HCT116 (cell line): ENCODE measurements around the gene BLACAT1. TPM values are rescaled to one million over a fixed set of nuclear protein-coding genes. Genes with fewer than 3 reads are reported as not detected.

ENCODE experiments used
- ATAC-seq: fragments of 200-7000 bp; cut with Tn5 transposase; 2 replicates; pipeline ENCODE4 v1.9.1; 2020; ENCODE audit warnings: mild to moderate bottlenecking, moderate library complexity
- BruUV-seq: library from RNA; stranded (reverse); fragments of 400-500 nt; replicated peaks from 2 replicates; lab custom pipeline; 2021; lab: Mats Ljungman, UMichigan
- CTCF ChIA-PET: fragments of 300-600 bp; sonication (Branson Sonifier 250); formaldehyde crosslinking; loops from one replicate; lab custom pipeline; 2021; ENCODE audit warnings: antibody characterized with exemption; lab: Charles Lee
- POLR2A ChIA-PET: fragments of 300-600, 350-600 bp; sonication (Branson Sonifier 250); formaldehyde crosslinking; loops from one replicate; lab custom pipeline; 2021; ENCODE audit warnings: antibody characterized with exemption; lab: Charles Lee
- RAD21 ChIA-PET, 2 experiments: fragments of 300-600 bp; sonication (Branson Sonifier 250); formaldehyde crosslinking; loops; one replicate each; lab custom pipeline; 2023; ENCODE audit warnings: low total read pairs in 2 of 2; ENCODE audit not compliant: uncharacterized antibody in 2 of 2, unreplicated experiment in 2 of 2, low non-redundant PET in 1 of 2; lab: Charles Lee
- DNase-seq: peaks from one replicate; pipeline ENCODE4 v3.0.0-alpha.2; 2010; ENCODE audit warnings: low read depth, low spot score
- H2AFZ ChIP-seq: fragments of 200-600 bp; shearing (Covaris generic), sonication (generic); 2 replicates; pipeline ENCODE4 v1.6.1; 2017; ENCODE audit warnings: low read depth, mixed run types, mixed read lengths, antibody characterized with exemption, low read length; ENCODE audit not compliant: poor library complexity, severe bottlenecking
- H3K27ac ChIP-seq: 2 replicates; pipeline ENCODE4 v1.5.1; 2012; ENCODE audit warnings: low read depth, low read length
- H3K27me3 ChIP-seq: fragments of 200-600 bp; sonication (generic); 2 replicates; pipeline ENCODE4 v1.6.1; 2016; ENCODE audit warnings: mixed run types, low read length, mixed read lengths; ENCODE audit not compliant: insufficient read depth
- H3K36me3 ChIP-seq, 2 experiments: fragments of 200-500 bp in 1 of 2; fragments of 200-600 bp in 1 of 2; sonication (Bioruptor generic) in 1 of 2; sonication (generic) in 1 of 2; 2 replicates each; pipeline versions ENCODE4 v1.5.1 to v1.6.1; 2014 to 2016; ENCODE audit warnings: low read length in 2 of 2, inconsistent platforms in 1 of 2, mixed read lengths in 1 of 2, mixed run types in 1 of 2; ENCODE audit not compliant: insufficient read depth in 2 of 2, control insufficient read depth in 1 of 2
- H3K4me1 ChIP-seq, 2 experiments: fragments of 200-600 bp in 1 of 2; sonication (generic) in 1 of 2; 2 replicates each; pipeline versions ENCODE4 v1.5.1 to v1.6.1; 2012 to 2017; ENCODE audit warnings: low read length in 2 of 2, inconsistent platforms in 1 of 2, mild to moderate bottlenecking in 1 of 2, mixed read lengths in 1 of 2, mixed run types in 1 of 2, moderate library complexity in 1 of 2; ENCODE audit not compliant: insufficient read depth in 2 of 2, control insufficient read depth in 1 of 2
- H3K4me2 ChIP-seq: fragments of 200-600 bp; sonication (generic); 2 replicates; pipeline ENCODE4 v1.6.1; 2017; ENCODE audit warnings: mixed run types, low read length, mixed read lengths
- H3K4me3 ChIP-seq, 2 experiments: fragments of 200-600 bp in 1 of 2; sonication (generic) in 1 of 2; replicated peaks in 1 of 2; 2 replicates each; pipeline ENCODE4 v1.5.1; 2011 to 2016; ENCODE audit warnings: low read length in 2 of 2, control low read depth in 1 of 2, low read depth in 1 of 2, mild to moderate bottlenecking in 1 of 2, mixed read lengths in 1 of 2, mixed run types in 1 of 2
- H3K79me2 ChIP-seq: fragments of 200-600 bp; sonication (generic); 2 replicates; pipeline ENCODE4 v1.6.1; 2017; ENCODE audit warnings: mild to moderate bottlenecking, mixed run types, low read length, moderate library complexity, mixed read lengths; ENCODE audit not compliant: insufficient read depth
- H3K9ac ChIP-seq: fragments of 200-600 bp; sonication (generic); 2 replicates; pipeline ENCODE4 v1.6.1; 2016; ENCODE audit warnings: low read length, mixed read lengths
- H3K9me2 ChIP-seq: fragments of 200-600 bp; sonication (generic), shearing (Covaris generic); 2 replicates; pipeline ENCODE4 v1.6.1; 2017; ENCODE audit warnings: mixed run types, mild to moderate bottlenecking, moderate library complexity; ENCODE audit not compliant: insufficient read depth
- H3K9me3 ChIP-seq, 2 experiments: fragments of 200-500 bp in 1 of 2; fragments of 200-600 bp in 1 of 2; sonication (Bioruptor generic) in 1 of 2; sonication (generic) in 1 of 2; 2 replicates each; pipeline ENCODE4 v1.6.1; 2014 to 2017; ENCODE audit warnings: low read length in 2 of 2, mixed read lengths in 2 of 2, inconsistent platforms in 1 of 2, low read depth in 1 of 2, mild to moderate bottlenecking in 1 of 2, mixed run types in 1 of 2, moderate library complexity in 1 of 2; ENCODE audit not compliant: control insufficient read depth in 1 of 2, insufficient read depth in 1 of 2
- H4K20me1 ChIP-seq: fragments of 200-600 bp; sonication (generic), shearing (Covaris generic); 2 replicates; pipeline ENCODE4 v1.6.1; 2017; ENCODE audit warnings: mixed run types, mild to moderate bottlenecking, moderate library complexity; ENCODE audit not compliant: insufficient read depth
- CBX3 ChIP-seq: IDR thresholded peaks from 2 replicates; pipeline ENCODE4 v1.6.1; 2012; ENCODE audit warnings: low read depth
- CEBPB ChIP-seq: IDR thresholded peaks from 2 replicates; pipeline ENCODE4 v1.6.1; 2012; ENCODE audit warnings: low read depth
- EZH2 ChIP-seq: fragments of 200-600 bp; sonication (generic); IDR thresholded peaks from 2 replicates; pipeline ENCODE4 v1.6.1; 2017; ENCODE audit warnings: antibody characterized with exemption, mixed run types
- JUND ChIP-seq: IDR thresholded peaks from 2 replicates; pipeline ENCODE4 v1.6.1; 2012
- POLR2AphosphoS5 ChIP-seq: IDR thresholded peaks from 2 replicates; pipeline ENCODE4 v1.6.1; 2011; ENCODE audit warnings: mild to moderate bottlenecking, low read depth, low read length, moderate library complexity
- SIN3A ChIP-seq: IDR thresholded peaks from 2 replicates; pipeline ENCODE4 v1.6.1; 2012; ENCODE audit warnings: low read depth
- SRF ChIP-seq: IDR thresholded peaks from 2 replicates; pipeline ENCODE4 v1.6.1; 2012; ENCODE audit warnings: low read depth
- TCF7L2 ChIP-seq: IDR thresholded peaks from 2 replicates; pipeline ENCODE4 v1.7.0; 2011; ENCODE audit warnings: borderline replicate concordance, inconsistent platforms; ENCODE audit not compliant: insufficient read depth, insufficient read length; ENCODE audit errors: extremely low read depth
- intact Hi-C: fragments of 100-400 bp; cut with micrococcal nuclease; formaldehyde crosslinking; loops from 2 replicates; pipeline ENCODE4 v1.10.0; 2022
- total RNA-seq: library from RNA; stranded (reverse); gene quantifications from one replicate; pipeline ENCODE4 v1.2.1, GENCODE V29; 2021; ENCODE audit not compliant: unreplicated experiment
- TF ChIP-seq, protein P1 (sequence below), 3 experiments: fragments of 200-600 bp in 1 of 3; sonication (generic) in 1 of 3; IDR thresholded peaks in 2 of 3; conservative IDR thresholded peaks in 1 of 3; 2 replicates each; pipeline ENCODE4 v1.5.1; 2012 to 2017; ENCODE audit warnings: low read depth in 2 of 3, low read length in 2 of 3, antibody characterized with exemption in 1 of 3, borderline replicate concordance in 1 of 3, control low read depth in 1 of 3, mild to moderate bottlenecking in 1 of 3, mixed read lengths in 1 of 3, mixed run types in 1 of 3, moderate library complexity in 1 of 3; ENCODE audit not compliant: insufficient read depth in 1 of 3
- TF ChIP-seq, protein P2 (sequence below): IDR thresholded peaks from 2 replicates; pipeline ENCODE4 v1.6.1; 2012

BLACAT1 gene
- total RNA-seq, 1 experiment from 2014 or later: 3.9 TPM

DNA sequence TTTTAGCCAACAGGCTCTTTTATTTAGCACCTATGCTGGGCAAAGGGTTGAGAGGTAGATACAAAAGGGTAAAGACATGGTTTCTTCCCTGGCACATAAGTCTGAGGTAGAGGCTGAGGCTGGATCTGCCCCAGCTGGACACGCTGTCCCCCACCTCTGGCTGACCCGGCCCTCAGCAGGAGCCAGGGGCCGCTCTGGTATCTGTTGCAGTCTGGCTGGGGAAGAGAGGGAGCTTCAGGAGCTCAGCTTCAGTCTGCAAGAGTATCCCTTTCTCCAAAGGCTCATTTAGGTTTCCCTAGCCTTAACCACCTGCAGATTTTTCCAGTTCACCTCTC lies 14.2 kb downstream of the BLACAT1 start (continued):
- TF ChIP-seq, protein P1, sequence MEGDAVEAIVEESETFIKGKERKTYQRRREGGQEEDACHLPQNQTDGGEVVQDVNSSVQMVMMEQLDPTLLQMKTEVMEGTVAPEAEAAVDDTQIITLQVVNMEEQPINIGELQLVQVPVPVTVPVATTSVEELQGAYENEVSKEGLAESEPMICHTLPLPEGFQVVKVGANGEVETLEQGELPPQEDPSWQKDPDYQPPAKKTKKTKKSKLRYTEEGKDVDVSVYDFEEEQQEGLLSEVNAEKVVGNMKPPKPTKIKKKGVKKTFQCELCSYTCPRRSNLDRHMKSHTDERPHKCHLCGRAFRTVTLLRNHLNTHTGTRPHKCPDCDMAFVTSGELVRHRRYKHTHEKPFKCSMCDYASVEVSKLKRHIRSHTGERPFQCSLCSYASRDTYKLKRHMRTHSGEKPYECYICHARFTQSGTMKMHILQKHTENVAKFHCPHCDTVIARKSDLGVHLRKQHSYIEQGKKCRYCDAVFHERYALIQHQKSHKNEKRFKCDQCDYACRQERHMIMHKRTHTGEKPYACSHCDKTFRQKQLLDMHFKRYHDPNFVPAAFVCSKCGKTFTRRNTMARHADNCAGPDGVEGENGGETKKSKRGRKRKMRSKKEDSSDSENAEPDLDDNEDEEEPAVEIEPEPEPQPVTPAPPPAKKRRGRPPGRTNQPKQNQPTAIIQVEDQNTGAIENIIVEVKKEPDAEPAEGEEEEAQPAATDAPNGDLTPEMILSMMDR (IDR thresholded peaks at IDR 0.05 in 2 of 3, conservative IDR thresholded peaks at IDR 0.05 in 1 of 3; ENCODE audit: borderline replicate concordance in 1 of 3, insufficient read depth in 1 of 3, low read depth in 2 of 3, low read length in 2 of 3): no peak
- no peak for TF ChIP-seq SIN3A
- TF ChIP-seq CEBPB: no peak
- TF ChIP-seq EZH2: no peak
- TF ChIP-seq SRF: no peak
- TF ChIP-seq, protein P2, sequence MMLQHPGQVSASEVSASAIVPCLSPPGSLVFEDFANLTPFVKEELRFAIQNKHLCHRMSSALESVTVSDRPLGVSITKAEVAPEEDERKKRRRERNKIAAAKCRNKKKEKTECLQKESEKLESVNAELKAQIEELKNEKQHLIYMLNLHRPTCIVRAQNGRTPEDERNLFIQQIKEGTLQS: no peak
- TF ChIP-seq TCF7L2: no peak
- TF ChIP-seq CBX3: no peak
- no peak for TF ChIP-seq POLR2AphosphoS5
- TF ChIP-seq JUND: no peak

DNA sequence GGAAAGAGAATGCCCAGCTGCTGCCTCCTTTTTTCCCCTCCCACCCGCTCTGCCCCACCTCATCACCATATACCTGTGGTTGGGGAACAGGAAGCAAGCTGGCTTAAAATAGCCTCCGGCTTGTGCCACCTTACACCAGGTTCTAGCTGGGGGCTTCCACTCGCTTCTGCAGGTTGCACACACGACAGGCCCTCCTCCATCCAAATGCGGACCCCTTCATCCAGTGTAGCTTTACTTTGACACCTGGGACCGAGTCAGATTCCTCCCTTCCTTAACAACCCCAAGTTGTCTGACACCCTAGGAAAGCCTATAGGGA lies 14.6 kb downstream of the BLACAT1 start:
- Histone ChIP-seq H3K4me1 (peaks cover 54 to 82% of the 10 kb centered on the region in 2 experiments), H3K79me2 (peaks cover 4% of the 10 kb centered on the region; the same call in 1 of the 2 replicates), H3K4me3 (peak overlapping the region in 1 of 2 experiments; percentile 21; a peak in 3 of 4 replicates), H3K9me2 (no peaks in the 10 kb centered on the region), H4K20me1 (no peaks in the 10 kb centered on the region), H3K27me3 (no peaks in the 10 kb centered on the region), H3K27ac (peak overlapping the region; percentile 80), H3K9me3 (no peaks in the 10 kb centered on the region), H2AFZ (no peak overlapping the region), H3K9ac (peak overlapping the region; percentile 52), H3K36me3 (no peaks in the 10 kb centered on the region), H3K4me2 (peak overlapping the region; percentile 72)
- ChIA-PET RAD21 (interaction anchor here (0.8 to 2.8 kb wide), 4 partner anchors 9 to 44 kb away, joined by 3 to 17 read pairs (median 7); no protein-coding TSS in a partner anchor), POLR2A (interaction anchor here (1.2 to 3.1 kb wide), 3 partner anchors 9 to 44 kb away, joined by 8 to 18 read pairs (median 12); no protein-coding TSS in a partner anchor), CTCF (interaction anchor here (0.5 to 3.2 kb wide), 10 partner anchors 8 to 106 kb away, joined by 3 to 37 read pairs (median 6); no protein-coding TSS in a partner anchor)
- intact Hi-C loops: loop anchor here (5.0 kb wide), 1 partner anchor 46 kb away; no protein-coding TSS in a partner anchor
- no peak for ATAC-seq
- TF ChIP-seq POLR2AphosphoS5 (0 out of 2 replicates have a peak, but pooled peaks have one; percentile 14), CEBPB (no peak), CBX3 (no peak)
- no TSS peak for BruUV-seq
- DNase-seq: no peak
